Tongue (tissue), 2 donors: ENCODE data around the gene MRLN. TPM values are rescaled to one million over a fixed set of nuclear protein-coding genes. Genes with fewer than 3 reads are reported as not detected.
A peak's percentile ranks its signal among the peaks of the same experiment; 100 is the strongest.
"Not testable (repeated sequence)": the region's sequence is repeated elsewhere in the genome, so short reads cannot be mapped to it uniquely, and the experiment has no call there.

Experiments used
- DNase-seq: peaks from one replicate; pipeline ENCODE4 v3.0.0-alpha.2; 2015
- total RNA-seq: library from RNA; depleted of rRNA; stranded (reverse); fragments of >200 nt; gene quantifications from one replicate; pipeline ENCODE4 v1.2.3, GENCODE V29; 2014

The MRLN gene
- total RNA-seq: 120 TPM

- peak; percentile 94 for DNase-seq
Measured at GRCh38 chr10:59753267-59753666, at the start of gene MRLN. Gene MRLN (minus strand): TSS chr10:59753455.

- no peak for DNase-seq
Measured at GRCh38 chr10:59801171-59801570, 47.9 kb upstream of the MRLN start.

- DNase-seq: no peak
Measured at GRCh38 chr10:59799421-59799820, 46.2 kb upstream of the MRLN start.

GRCh38 chr10:59793919-59794318 is 40.7 kb upstream of the MRLN start:
- DNase-seq: no peak

- no peak for DNase-seq
Measured at GRCh38 chr10:59792812-59793211, 39.6 kb upstream of the MRLN start.

GRCh38 chr10:59791601-59792000 is 38.3 kb upstream of the MRLN start:
- no peak for DNase-seq

- DNase-seq: not testable (repeated sequence)
Measured at GRCh38 chr10:59790080-59790479, 36.8 kb upstream of the MRLN start.

- DNase-seq: not testable (repeated sequence)
Measured at GRCh38 chr10:59788914-59789313, 35.7 kb upstream of the MRLN start.

GRCh38 chr10:59787032-59787431 is 33.8 kb upstream of the MRLN start:
- not testable (repeated sequence) for DNase-seq

- DNase-seq: not testable (repeated sequence)
Measured at GRCh38 chr10:59785476-59785875, 32.2 kb upstream of the MRLN start.

GRCh38 chr10:59781511-59781910 is 28.3 kb upstream of the MRLN start:
- DNase-seq: no peak

- peak; percentile 86 for DNase-seq
Measured at GRCh38 chr10:59779756-59780533, 26.7 kb upstream of the MRLN start.

GRCh38 chr10:59774451-59774850 is 21.2 kb upstream of the MRLN start:
- DNase-seq: no peak

GRCh38 chr10:59773088-59773487 is 19.8 kb upstream of the MRLN start:
- DNase-seq: no peak

- no peak for DNase-seq
Measured at GRCh38 chr10:59771162-59771807, 18.0 kb upstream of the MRLN start.

- no peak for DNase-seq
Measured at GRCh38 chr10:59770689-59771088, 17.4 kb upstream of the MRLN start.

- DNase-seq: no peak
Measured at GRCh38 chr10:59762505-59762904, 9.2 kb upstream of the MRLN start.

- DNase-seq: no peak
Measured at GRCh38 chr10:59757966-59758365, 4.7 kb upstream of the MRLN start.

- no peak for DNase-seq
Measured at GRCh38 chr10:59754951-59755350, 1.7 kb upstream of the MRLN start.

GRCh38 chr10:59752278-59752940 is 846 bp downstream of the MRLN start:
- peak; percentile 22 for DNase-seq

GRCh38 chr10:59750155-59750945 is 2.9 kb downstream of the MRLN start:
- peak; percentile 26 for DNase-seq

GRCh38 chr10:59748834-59749233 is 4.4 kb downstream of the MRLN start:
- DNase-seq: no peak
